Body of pancreas (tissue), 4 donors: Measurements from ENCODE around the gene NTN5. TPM values are rescaled to one million over a fixed set of nuclear protein-coding genes. Genes with fewer than 3 reads are reported as not detected.

Experiments
- ATAC-seq: fragments of 150-250 bp; one replicate; pipeline ENCODE4 v1.9.1; 2016
- DNase-seq, 4 donors: peaks; one replicate each; pipeline ENCODE4 v3.0.0-alpha.2; 2019
- H3K27ac ChIP-seq, 4 donors: fragments of 200-600 bp; sonication (generic); 1 replicate in 3 of 4; 2 replicates in 1 of 4; pipeline versions ENCODE4 v1.5.1 to v1.6.1; 2016 to 2019; ENCODE audit warnings: mild to moderate bottlenecking in 1 of 4, mixed read lengths in 1 of 4, moderate library complexity in 1 of 4
- H3K27me3 ChIP-seq, 2 donors: fragments of 200-600 bp; sonication (generic); one replicate each; pipeline ENCODE4 v1.6.0; 2016; ENCODE audit warnings: mild to moderate bottlenecking in 1 of 2
- H3K36me3 ChIP-seq, 2 donors: fragments of 200-600 bp; sonication (generic); replicated peaks in 1 of 2; 2 replicates each; pipeline ENCODE4 v1.5.1; 2016; ENCODE audit warnings: low read depth in 2 of 2; ENCODE audit not compliant: insufficient read depth in 1 of 2
- H3K4me1 ChIP-seq: fragments of 200-600 bp; sonication (generic); one replicate; pipeline ENCODE4 v1.6.0; 2016
- H3K4me3 ChIP-seq, 2 donors: fragments of 200-600 bp; sonication (generic); 1 replicate in 1 of 2; 2 replicates in 1 of 2; pipeline ENCODE4 v1.5.1; 2016 to 2019
- H3K9me3 ChIP-seq, 3 donors: fragments of 200-600 bp; sonication (generic); 1 replicate in 2 of 3; 2 replicates in 1 of 3; pipeline ENCODE4 v1.5.1; 2016
- POLR2A ChIP-seq, 3 donors: fragments of 450-650 bp; IDR thresholded peaks; one replicate each; pipeline ENCODE4 v1.6.1; 2016; ENCODE audit warnings: antibody characterized with exemption in 3 of 3, mild to moderate bottlenecking in 2 of 3
- WGBS, 2 donors: methylation state at CpG; one replicate each; pipeline ENCODE4 v1.1.5; 2017; 5-methylcytosine and 5-hydroxymethylcytosine counted together
- intact Hi-C: fragments of 100-400 bp; cut with DNase I; formaldehyde crosslinking; loops from one replicate; pipeline ENCODE4 v1.15.1; 2023
- total RNA-seq, 2 donors: library from RNA; depleted of rRNA; stranded (reverse); fragments of >200 nt; gene quantifications; one replicate each; pipeline ENCODE4 v1.1.0, GENCODE V29; 2016
- TF ChIP-seq, protein P1 (sequence below), 7 experiments: fragments of 450-650 bp in 4 of 7; fragments of 200-600 bp in 3 of 7; sonication (generic) in 3 of 7; IDR thresholded peaks; one replicate each; pipeline ENCODE4 v1.5.1; 2016 to 2019; ENCODE audit warnings: antibody characterized with exemption in 7 of 7

NTN5 gene
- total RNA-seq, 2 donors from 2014 or later, result not detected

DNA sequence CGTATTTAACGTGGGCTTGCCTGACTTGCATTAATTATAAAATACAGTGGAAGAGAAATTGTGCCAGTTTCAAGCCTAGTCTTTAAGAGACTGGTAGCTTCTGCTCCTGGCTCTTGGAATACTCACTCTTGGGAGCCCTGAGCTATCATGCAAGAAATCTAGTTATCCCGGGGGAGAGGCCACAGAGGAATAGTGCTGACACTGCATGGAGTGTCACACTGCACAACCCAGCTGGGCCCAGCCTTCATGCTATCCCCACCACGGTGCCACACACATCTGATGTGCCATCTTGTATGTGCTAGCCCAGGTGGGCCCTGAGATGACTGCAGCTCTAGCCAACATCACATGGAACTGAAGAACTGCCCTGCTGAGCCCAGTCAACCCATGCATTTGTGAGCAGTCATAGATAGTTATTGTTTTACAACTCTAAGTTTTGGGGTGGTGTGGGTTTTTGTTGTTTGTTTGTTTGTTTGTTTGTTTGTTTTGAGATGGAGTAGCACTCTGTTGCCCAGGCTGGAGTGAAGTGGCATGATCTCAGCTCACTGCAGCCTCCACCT, 38.4 kb upstream of the NTN5 start:
- no peaks in the 10 kb centered on the region for H3K36me3 ChIP-seq
- H3K27me3 ChIP-seq, result no peaks in the 10 kb centered on the region
- no peak overlapping the region for H3K4me3 ChIP-seq
- intact Hi-C loops, result no loop called here
- H3K9me3 ChIP-seq, result no peaks in the 10 kb centered on the region
- peaks cover 25% of the 10 kb centered on the region for H3K4me1 ChIP-seq
- H3K27ac ChIP-seq, result no peak overlapping the region
- no peak for DNase-seq
- no peak for ATAC-seq
- no peak for TF ChIP-seq POLR2A (IDR thresholded peaks at IDR 0.05)
- TF ChIP-seq, protein P1, sequence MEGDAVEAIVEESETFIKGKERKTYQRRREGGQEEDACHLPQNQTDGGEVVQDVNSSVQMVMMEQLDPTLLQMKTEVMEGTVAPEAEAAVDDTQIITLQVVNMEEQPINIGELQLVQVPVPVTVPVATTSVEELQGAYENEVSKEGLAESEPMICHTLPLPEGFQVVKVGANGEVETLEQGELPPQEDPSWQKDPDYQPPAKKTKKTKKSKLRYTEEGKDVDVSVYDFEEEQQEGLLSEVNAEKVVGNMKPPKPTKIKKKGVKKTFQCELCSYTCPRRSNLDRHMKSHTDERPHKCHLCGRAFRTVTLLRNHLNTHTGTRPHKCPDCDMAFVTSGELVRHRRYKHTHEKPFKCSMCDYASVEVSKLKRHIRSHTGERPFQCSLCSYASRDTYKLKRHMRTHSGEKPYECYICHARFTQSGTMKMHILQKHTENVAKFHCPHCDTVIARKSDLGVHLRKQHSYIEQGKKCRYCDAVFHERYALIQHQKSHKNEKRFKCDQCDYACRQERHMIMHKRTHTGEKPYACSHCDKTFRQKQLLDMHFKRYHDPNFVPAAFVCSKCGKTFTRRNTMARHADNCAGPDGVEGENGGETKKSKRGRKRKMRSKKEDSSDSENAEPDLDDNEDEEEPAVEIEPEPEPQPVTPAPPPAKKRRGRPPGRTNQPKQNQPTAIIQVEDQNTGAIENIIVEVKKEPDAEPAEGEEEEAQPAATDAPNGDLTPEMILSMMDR (IDR thresholded peaks at IDR 0.05), result no peak
- WGBS, 2 donors, result 83 to 93% methylated on average over 4 of the region's 4 CpGs

DNA sequence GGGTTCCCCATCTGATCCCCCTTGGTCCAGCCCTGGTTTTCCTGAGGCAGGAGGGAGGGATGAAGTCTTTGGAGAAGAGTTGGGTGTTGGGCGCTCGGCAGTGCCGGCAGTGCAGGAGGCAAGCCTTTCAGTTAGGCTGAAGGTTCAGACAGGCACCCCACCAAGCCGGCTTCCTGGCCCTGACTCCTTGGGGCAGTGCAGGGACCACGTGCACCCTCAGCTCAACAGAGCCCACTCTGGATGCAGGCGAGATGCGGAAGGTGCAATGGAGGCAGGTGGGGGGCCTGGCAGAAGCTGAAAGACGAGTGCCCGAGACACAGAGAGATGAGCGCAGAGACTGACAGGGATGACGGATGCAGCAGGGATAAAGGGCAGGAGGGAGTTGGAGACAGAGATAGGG, 35.7 kb upstream of the NTN5 start:
- H3K4me3 ChIP-seq, result no peak overlapping the region

DNA sequence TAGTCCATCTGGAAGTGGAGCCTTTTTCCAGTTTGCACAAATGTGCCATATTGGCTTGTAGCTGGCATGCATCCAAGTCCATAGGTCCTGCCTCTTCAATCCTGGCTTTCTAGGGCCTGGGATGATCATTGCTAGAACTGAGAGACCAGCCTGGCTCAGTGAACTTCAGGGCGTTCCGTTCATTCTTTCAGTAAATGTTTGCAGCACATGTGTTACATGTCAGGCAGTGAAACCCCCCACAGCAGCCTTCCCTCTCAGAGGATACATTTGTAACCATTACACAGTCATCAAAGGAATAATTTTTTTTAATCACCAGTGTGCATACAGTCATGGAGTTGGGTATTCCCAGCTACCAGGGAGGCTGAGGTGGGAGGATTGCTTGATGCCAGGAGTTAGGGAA, 32.6 kb upstream of the NTN5 start:
- WGBS, 2 donors, result 47 to 69% methylated on average over 2 of the region's 2 CpGs
- no peaks in the 10 kb centered on the region for H3K4me1 ChIP-seq
- intact Hi-C loops, result no loop called here

More for the DNA sequence above, 35.7 kb upstream of the NTN5 start:
- intact Hi-C loops, result no loop called here
- Histone ChIP-seq H3K27ac (no peak overlapping the region), H3K4me1 (peaks cover 5% of the 10 kb centered on the region), H3K9me3 (no peaks in the 10 kb centered on the region), H3K27me3 (no peaks in the 10 kb centered on the region), H3K36me3 (no peaks in the 10 kb centered on the region)
- TF ChIP-seq, protein P1 (IDR thresholded peaks at IDR 0.05), result no peak
- TF ChIP-seq POLR2A (IDR thresholded peaks at IDR 0.05), result no peak
- WGBS, 2 donors, result 64 to 71% methylated on average over 11 of the region's 11 CpGs
- no peak for DNase-seq
- ATAC-seq, result no peak

DNA sequence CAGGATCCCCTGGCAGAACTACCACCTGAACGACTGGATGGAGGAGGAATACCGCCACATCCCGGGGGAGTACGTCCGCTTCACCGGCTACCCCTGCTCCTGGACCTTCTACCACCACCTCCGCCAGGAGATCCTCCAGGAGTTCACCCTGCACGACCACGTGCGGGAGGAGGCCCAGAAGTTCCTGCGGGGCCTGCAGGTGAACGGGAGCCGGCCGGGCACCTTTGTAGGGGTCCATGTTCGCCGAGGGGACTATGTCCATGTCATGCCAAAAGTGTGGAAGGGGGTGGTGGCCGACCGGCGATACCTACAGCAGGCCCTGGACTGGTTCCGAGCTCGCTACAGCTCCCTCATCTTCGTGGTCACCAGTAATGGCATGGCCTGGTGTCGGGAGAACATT, 30.5 kb upstream of the NTN5 start:
- H3K4me1 ChIP-seq, result peaks cover 2% of the 10 kb centered on the region
- no peaks in the 10 kb centered on the region for H3K36me3 ChIP-seq
- no peak overlapping the region for H3K4me3 ChIP-seq
- no peak for ATAC-seq
- H3K27ac ChIP-seq, result no peak overlapping the region
- no peaks in the 10 kb centered on the region for H3K27me3 ChIP-seq
- intact Hi-C loops, result no loop called here
- H3K9me3 ChIP-seq, result no peaks in the 10 kb centered on the region
- 94 to 96% methylated on average over 8 to 23 of the region's 23 CpGs for WGBS, 2 donors
- no peak for DNase-seq
- TF ChIP-seq, protein P1 (IDR thresholded peaks at IDR 0.05), result no peak
- TF ChIP-seq POLR2A (IDR thresholded peaks at IDR 0.05), result no peak

More for the DNA sequence above, 32.6 kb upstream of the NTN5 start:
- ATAC-seq (no peak), DNase-seq (no peak)
- no peaks in the 10 kb centered on the region for H3K27me3 ChIP-seq
- H3K36me3 ChIP-seq, result no peaks in the 10 kb centered on the region
- TF ChIP-seq, protein P1 (IDR thresholded peaks at IDR 0.05), result no peak
- TF ChIP-seq POLR2A (IDR thresholded peaks at IDR 0.05), result no peak
- no peak overlapping the region for H3K27ac ChIP-seq
- H3K4me3 ChIP-seq, result no peak overlapping the region
- H3K9me3 ChIP-seq, result no peaks in the 10 kb centered on the region

DNA sequence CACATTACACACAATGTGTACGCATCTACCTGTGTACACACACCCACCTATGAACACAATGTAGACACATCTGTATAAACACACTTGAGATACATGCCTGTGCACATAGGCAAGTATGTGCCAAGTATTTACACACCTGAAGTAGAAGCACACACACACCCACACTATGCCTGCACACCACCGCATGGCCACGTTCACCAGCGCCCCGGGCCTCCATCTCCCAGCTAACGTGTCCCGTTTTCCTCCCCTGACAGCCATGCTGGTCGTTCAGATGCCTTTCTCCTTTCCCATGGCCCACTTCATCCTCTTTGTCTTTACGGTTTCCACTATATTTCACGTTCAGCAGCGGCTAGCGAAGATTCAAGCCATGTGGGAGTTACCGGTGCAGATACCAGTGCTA, 29.9 kb upstream of the NTN5 start:
- Histone ChIP-seq H3K4me1 (peaks cover 7% of the 10 kb centered on the region), H3K9me3 (no peaks in the 10 kb centered on the region), H3K27me3 (no peaks in the 10 kb centered on the region), H3K27ac (no peak overlapping the region), H3K36me3 (no peaks in the 10 kb centered on the region), H3K4me3 (no peak overlapping the region)
- intact Hi-C loops, result no loop called here
- TF ChIP-seq, protein P1 (IDR thresholded peaks at IDR 0.05), result no peak
- TF ChIP-seq POLR2A (IDR thresholded peaks at IDR 0.05), result no peak
- DNase-seq (no peak), ATAC-seq (no peak)
- 90 to 91% methylated on average over 13 of the region's 13 CpGs for WGBS, 2 donors
